Neural crest cell (in vitro differentiated cells): ENCODE results near the gene CNGB1. TPM values are rescaled to one million over a fixed set of nuclear protein-coding genes. Genes with fewer than 3 reads are reported as not detected.

Source experiments
- DNase-seq: peaks from one replicate; pipeline ENCODE4 v3.0.0; 2021; ENCODE audit warnings: low read depth, mixed read lengths, low spot score
- H3K27ac Mint-ChIP-seq: one replicate; pipeline ENCODE4 v1.8.0; 2021; ENCODE audit warnings: mild to moderate bottlenecking, mixed read lengths; ENCODE audit not compliant: unreplicated experiment
- H3K27me3 Mint-ChIP-seq: 2 replicates; pipeline ENCODE4 v1.8.0; 2021; ENCODE audit warnings: low read depth, mild to moderate bottlenecking, mixed read lengths
- H3K36me3 Mint-ChIP-seq: 2 replicates; pipeline ENCODE4 v1.8.0; 2021; ENCODE audit warnings: low read depth, mild to moderate bottlenecking, mixed read lengths
- H3K4me1 Mint-ChIP-seq: 2 replicates; pipeline ENCODE4 v1.8.0; 2021; ENCODE audit warnings: mixed read lengths
- H3K4me3 Mint-ChIP-seq: one replicate; pipeline ENCODE4 v1.8.0; 2021; ENCODE audit warnings: mild to moderate bottlenecking, mixed read lengths
- H3K9me3 Mint-ChIP-seq: 2 replicates; pipeline ENCODE4 v1.8.0; 2021; ENCODE audit warnings: mixed read lengths
- total RNA-seq: library from RNA; stranded (reverse); gene quantifications from 2 replicates; pipeline ENCODE4 v1.2.1, GENCODE V29; 2021
- TF ChIP-seq, protein P1 (sequence below): fragments of 200-600 bp; sonication (generic); conservative IDR thresholded peaks from 2 replicates; pipeline ENCODE4 v1.5.0; 2021; ENCODE audit warnings: antibody characterized with exemption, mild to moderate bottlenecking

Gene CNGB1
- total RNA-seq, 1 donor from 2014 or later: 0.21 TPM

DNA sequence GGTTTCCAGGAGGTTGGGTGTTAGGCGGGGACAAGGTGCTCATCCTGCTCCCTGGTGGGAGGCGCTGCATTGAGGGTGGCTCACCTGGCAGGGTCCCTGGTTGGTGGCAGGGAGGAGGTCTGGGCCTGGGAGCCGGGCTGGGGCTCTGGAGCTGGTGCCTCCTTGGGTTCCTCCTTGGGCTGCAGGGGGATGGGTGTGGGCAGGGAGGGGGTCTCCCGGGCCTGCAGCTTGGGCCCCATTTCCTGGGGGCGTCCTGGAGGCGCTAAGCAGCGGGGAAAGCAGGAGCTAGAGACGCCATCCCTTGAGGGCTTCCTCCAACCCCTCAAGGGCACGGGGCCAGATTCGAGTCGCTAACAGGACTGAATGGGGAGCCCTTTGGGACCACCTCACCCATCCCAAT, 11.1 kb downstream of the CNGB1 start:
- no peaks in the 10 kb centered on the region for H3K27me3 Mint-ChIP-seq
- no peak overlapping the region for H3K27ac Mint-ChIP-seq
- no peaks in the 10 kb centered on the region for H3K9me3 Mint-ChIP-seq
- no peaks in the 10 kb centered on the region for H3K4me1 Mint-ChIP-seq
- no peak for DNase-seq
- no peaks in the 10 kb centered on the region for H3K36me3 Mint-ChIP-seq
- H3K4me3 Mint-ChIP-seq: no peak overlapping the region
- TF ChIP-seq, protein P1, sequence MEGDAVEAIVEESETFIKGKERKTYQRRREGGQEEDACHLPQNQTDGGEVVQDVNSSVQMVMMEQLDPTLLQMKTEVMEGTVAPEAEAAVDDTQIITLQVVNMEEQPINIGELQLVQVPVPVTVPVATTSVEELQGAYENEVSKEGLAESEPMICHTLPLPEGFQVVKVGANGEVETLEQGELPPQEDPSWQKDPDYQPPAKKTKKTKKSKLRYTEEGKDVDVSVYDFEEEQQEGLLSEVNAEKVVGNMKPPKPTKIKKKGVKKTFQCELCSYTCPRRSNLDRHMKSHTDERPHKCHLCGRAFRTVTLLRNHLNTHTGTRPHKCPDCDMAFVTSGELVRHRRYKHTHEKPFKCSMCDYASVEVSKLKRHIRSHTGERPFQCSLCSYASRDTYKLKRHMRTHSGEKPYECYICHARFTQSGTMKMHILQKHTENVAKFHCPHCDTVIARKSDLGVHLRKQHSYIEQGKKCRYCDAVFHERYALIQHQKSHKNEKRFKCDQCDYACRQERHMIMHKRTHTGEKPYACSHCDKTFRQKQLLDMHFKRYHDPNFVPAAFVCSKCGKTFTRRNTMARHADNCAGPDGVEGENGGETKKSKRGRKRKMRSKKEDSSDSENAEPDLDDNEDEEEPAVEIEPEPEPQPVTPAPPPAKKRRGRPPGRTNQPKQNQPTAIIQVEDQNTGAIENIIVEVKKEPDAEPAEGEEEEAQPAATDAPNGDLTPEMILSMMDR: no peak

DNA sequence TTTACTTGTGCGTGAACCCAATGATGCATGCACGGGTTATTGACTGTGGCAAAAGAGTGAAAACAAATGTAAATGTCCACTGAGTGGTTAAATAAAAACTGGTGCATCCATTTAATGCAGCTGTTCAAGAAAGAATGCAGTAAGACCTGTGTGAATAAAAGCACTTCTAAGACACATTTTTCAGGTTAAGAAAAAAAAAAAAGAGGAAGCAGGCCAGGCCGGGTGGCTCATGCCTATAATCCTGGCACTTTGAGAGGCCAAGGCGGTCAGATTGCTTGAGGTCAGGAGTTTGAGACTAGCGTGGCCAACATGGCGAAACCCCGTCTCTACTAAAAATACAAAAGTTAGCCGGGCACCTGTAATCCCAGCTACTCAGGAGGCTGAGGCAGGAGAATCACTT, 11.8 kb downstream of the CNGB1 start:
- Mint-ChIP-seq H3K27me3 (no peaks in the 10 kb centered on the region), H3K4me1 (no peaks in the 10 kb centered on the region), H3K4me3 (no peak overlapping the region), H3K36me3 (no peaks in the 10 kb centered on the region), H3K27ac (no peak overlapping the region), H3K9me3 (no peaks in the 10 kb centered on the region)
- TF ChIP-seq, protein P1: no peak
- DNase-seq: no peak

DNA sequence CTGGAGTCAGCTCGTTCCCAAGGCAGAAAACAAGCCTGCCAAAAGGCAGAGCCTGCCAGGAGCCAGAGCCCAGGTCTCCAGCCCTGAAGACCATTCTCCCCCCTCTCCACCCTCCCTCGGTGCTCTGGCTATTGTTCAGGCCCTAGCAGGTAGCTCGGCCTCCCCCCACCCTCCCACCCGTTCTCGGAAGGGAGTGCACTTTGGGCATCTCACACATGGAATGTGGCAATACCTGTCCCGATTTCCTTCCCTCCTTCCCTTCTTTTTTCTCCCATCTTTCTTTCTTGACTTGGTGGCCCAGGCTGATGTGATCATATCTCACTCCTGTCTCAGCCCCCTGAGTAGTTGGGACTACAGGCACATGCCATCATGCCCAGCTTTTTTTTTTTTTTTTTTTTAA, 12.4 kb downstream of the CNGB1 start:
- no peaks in the 10 kb centered on the region for H3K27me3 Mint-ChIP-seq
- H3K36me3 Mint-ChIP-seq: no peaks in the 10 kb centered on the region
- no peak overlapping the region for H3K27ac Mint-ChIP-seq
- no peaks in the 10 kb centered on the region for H3K9me3 Mint-ChIP-seq
- no peaks in the 10 kb centered on the region for H3K4me1 Mint-ChIP-seq
- no peak overlapping the region for H3K4me3 Mint-ChIP-seq
- DNase-seq: no peak
- TF ChIP-seq, protein P1: no peak

DNA sequence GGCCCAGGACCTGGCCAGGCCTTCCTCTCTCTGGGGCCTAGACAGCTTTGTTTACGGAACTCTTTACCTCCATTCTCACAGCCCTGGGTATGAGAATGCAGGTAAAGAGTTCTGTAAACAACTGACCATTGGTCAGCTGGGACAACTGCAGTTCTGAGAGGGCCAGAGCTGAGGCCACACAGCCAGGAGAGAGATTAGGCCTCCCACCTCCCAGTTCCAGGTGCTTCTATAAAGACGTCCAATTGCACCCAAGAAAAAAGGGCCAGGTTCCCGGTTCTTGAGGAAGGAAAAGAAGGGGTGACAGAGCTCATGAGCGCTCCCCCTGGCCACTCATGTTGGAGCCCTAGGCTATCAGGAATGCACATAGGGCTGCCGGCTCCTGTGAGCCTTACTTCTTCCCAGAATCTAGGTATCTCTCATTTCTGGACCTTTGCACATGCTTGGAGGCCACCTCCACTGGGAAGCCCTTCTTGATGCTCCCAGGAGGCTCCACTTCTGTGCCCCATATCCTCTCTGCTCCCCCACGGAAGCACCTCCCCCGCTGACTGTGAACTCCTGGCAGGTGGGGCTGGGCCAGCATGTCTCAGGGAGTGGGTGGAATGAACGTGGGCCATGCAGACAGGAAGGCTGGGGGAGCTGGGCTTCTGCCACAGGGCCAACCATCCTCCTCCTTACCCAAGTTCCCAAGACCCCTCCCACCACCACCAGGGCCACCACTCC, 13.1 kb downstream of the CNGB1 start:
- Mint-ChIP-seq H3K4me1 (no peaks in the 10 kb centered on the region), H3K27ac (no peak overlapping the region), H3K4me3 (no peak overlapping the region), H3K36me3 (no peaks in the 10 kb centered on the region), H3K27me3 (no peaks in the 10 kb centered on the region), H3K9me3 (no peaks in the 10 kb centered on the region)
- TF ChIP-seq, protein P1: no peak
- DNase-seq: no peak

DNA sequence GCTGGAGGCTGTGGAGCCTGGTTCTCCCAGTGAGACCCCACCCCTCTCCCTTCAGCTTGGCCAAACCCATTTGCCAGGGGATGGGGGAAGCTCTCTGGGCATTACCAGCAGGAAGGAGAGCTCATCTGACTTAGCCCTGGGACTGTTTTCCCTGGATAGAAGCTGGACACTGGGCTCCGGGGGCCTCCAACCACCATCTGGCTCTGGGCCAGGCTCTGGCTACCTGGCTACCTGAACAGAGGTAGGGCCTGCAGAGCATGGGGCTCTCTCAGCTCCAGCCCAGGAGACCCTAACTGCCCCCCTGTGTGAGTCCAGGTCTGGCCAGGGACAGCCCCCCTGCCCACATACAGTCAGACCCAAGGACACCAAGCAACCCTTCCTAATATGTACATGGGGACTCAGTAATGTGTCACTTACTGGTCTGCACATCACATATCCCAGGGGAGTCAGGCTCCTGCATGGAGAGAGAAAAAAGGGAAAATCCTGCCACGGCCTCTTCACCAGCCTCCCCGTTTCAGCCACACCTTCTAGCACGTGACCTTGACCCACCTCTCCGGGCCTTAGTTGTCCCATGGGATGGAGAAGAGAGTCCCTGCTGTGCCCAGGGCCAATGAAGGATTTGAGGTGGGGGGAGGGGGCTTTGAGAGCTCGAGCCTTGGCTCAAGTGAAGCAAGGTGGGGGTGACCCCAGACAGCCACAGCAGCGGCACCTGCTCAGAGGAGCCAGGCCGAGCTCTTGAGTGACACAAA, 13.8 kb downstream of the CNGB1 start:
- no peaks in the 10 kb centered on the region for H3K4me1 Mint-ChIP-seq
- TF ChIP-seq, protein P1: no peak
- no peaks in the 10 kb centered on the region for H3K9me3 Mint-ChIP-seq
- H3K27ac Mint-ChIP-seq: no peak overlapping the region
- H3K4me3 Mint-ChIP-seq: no peak overlapping the region
- DNase-seq: no peak
- H3K36me3 Mint-ChIP-seq: no peaks in the 10 kb centered on the region
- H3K27me3 Mint-ChIP-seq: no peaks in the 10 kb centered on the region
